ENCODE measurements around the gene ABTB1.

DNA sequence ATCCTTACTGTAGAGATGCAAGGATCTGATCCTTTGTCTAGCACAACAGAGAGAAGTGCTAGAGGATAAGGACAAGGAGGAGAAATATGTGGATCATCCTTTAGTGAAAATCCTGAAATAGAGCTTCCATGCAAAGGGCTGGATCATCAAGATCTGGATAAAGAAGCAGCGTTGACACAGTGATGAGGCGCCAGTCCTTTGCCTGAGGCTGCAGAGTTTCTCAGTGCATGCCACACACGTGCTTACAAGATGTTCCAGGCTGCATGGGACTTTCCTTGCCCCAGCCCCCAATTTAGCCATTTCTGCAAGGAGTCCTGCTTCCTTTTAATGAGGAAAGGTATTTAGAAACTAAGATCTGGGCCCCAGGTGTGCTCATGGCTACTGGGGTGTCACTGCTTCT, 7.2 kb upstream of the ABTB1 start:
- TF ChIP-seq HNRNPL (IDR thresholded peaks at IDR 0.05; ENCODE audit: low read depth, low read length) (no peak), ZFX (CRISPR knock-in tag; IDR thresholded peaks at IDR 0.05; ENCODE audit: low read depth) (no peak), RNF2 (conservative IDR thresholded peaks at IDR 0.05; ENCODE audit: low read depth) (no peak)
- TF ChIP-seq, protein P1, sequence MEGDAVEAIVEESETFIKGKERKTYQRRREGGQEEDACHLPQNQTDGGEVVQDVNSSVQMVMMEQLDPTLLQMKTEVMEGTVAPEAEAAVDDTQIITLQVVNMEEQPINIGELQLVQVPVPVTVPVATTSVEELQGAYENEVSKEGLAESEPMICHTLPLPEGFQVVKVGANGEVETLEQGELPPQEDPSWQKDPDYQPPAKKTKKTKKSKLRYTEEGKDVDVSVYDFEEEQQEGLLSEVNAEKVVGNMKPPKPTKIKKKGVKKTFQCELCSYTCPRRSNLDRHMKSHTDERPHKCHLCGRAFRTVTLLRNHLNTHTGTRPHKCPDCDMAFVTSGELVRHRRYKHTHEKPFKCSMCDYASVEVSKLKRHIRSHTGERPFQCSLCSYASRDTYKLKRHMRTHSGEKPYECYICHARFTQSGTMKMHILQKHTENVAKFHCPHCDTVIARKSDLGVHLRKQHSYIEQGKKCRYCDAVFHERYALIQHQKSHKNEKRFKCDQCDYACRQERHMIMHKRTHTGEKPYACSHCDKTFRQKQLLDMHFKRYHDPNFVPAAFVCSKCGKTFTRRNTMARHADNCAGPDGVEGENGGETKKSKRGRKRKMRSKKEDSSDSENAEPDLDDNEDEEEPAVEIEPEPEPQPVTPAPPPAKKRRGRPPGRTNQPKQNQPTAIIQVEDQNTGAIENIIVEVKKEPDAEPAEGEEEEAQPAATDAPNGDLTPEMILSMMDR (CRISPR knock-in tag; IDR thresholded peaks at IDR 0.05), result no peak
- TF ChIP-seq, protein P2, sequence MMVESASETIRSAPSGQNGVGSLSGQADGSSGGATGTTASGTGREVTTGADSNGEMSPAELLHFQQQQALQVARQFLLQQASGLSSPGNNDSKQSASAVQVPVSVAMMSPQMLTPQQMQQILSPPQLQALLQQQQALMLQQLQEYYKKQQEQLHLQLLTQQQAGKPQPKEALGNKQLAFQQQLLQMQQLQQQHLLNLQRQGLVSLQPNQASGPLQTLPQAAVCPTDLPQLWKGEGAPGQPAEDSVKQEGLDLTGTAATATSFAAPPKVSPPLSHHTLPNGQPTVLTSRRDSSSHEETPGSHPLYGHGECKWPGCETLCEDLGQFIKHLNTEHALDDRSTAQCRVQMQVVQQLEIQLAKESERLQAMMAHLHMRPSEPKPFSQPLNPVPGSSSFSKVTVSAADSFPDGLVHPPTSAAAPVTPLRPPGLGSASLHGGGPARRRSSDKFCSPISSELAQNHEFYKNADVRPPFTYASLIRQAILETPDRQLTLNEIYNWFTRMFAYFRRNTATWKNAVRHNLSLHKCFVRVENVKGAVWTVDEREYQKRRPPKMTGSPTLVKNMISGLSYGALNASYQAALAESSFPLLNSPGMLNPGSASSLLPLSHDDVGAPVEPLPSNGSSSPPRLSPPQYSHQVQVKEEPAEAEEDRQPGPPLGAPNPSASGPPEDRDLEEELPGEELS (CRISPR knock-in tag; IDR thresholded peaks at IDR 0.05), result no peak

All from HepG2 (cell line).